Lung (tissue), 12 donors: ENCODE results near the gene ZNF549. TPM values are rescaled to one million over a fixed set of nuclear protein-coding genes. Genes with fewer than 3 reads are reported as not detected.

Experiments used
- ATAC-seq: fragments of 200-7000 bp; cut with Tn5 transposase; one replicate; pipeline ENCODE4 v1.9.1; 2020; ENCODE audit warnings: moderate number of reproducible peaks; ENCODE audit not compliant: insufficient read depth, low FRiP score
- DNase-seq, 3 donors: peaks; one replicate each; pipeline ENCODE4 v3.0.0-alpha.2; 2013 to 2017
- H3K27ac ChIP-seq, 2 donors: one replicate each; pipeline ENCODE4 v1.5.1; 2013; ENCODE audit warnings: mild to moderate bottlenecking in 2 of 2, moderate library complexity in 2 of 2, control low read depth in 1 of 2, inconsistent platforms in 1 of 2, low read depth in 1 of 2, low read length in 1 of 2
- H3K27me3 ChIP-seq, 3 donors: one replicate each; pipeline ENCODE4 v1.5.1; 2013; ENCODE audit warnings: low read length in 2 of 3; ENCODE audit not compliant: control insufficient read depth in 3 of 3, insufficient read depth in 3 of 3
- H3K36me3 ChIP-seq, 4 donors: one replicate each; pipeline ENCODE4 v1.5.1; 2013; ENCODE audit warnings: low read length in 4 of 4, mild to moderate bottlenecking in 1 of 4, moderate library complexity in 1 of 4; ENCODE audit not compliant: control insufficient read depth in 4 of 4, insufficient read depth in 4 of 4
- H3K4me1 ChIP-seq, 5 donors: one replicate each; pipeline ENCODE4 v1.5.1; 2013; ENCODE audit warnings: low read length in 5 of 5, mild to moderate bottlenecking in 2 of 5, moderate library complexity in 1 of 5; ENCODE audit not compliant: control insufficient read depth in 5 of 5, insufficient read depth in 5 of 5
- H3K4me3 ChIP-seq: one replicate; pipeline ENCODE4 v1.5.1; 2013; ENCODE audit warnings: mild to moderate bottlenecking, control low read depth, moderate library complexity
- H3K9ac ChIP-seq, 2 donors: one replicate each; pipeline ENCODE4 v1.5.1; 2013; ENCODE audit warnings: low read length in 2 of 2, control low read depth in 1 of 2; ENCODE audit not compliant: insufficient read depth in 1 of 2
- H3K9me3 ChIP-seq, 4 donors: one replicate each; pipeline ENCODE4 v1.5.1; 2013; ENCODE audit warnings: low read length in 3 of 4, mild to moderate bottlenecking in 1 of 4, moderate library complexity in 1 of 4; ENCODE audit not compliant: control insufficient read depth in 4 of 4, insufficient read depth in 3 of 4
- CTCF ChIP-seq: IDR thresholded peaks from 2 replicates; pipeline ENCODE4 v1.5.1; 2012; ENCODE audit warnings: mild to moderate bottlenecking; ENCODE audit errors: control extremely low read depth, extremely low read depth
- WGBS, 2 donors: extraction: QIAGEN DNeasy Blood & Tissue Kit; methylation state at CpG; one replicate each; pipeline ENCODE4 v1.1.7; 2013; 5-methylcytosine and 5-hydroxymethylcytosine counted together
- polyA plus RNA-seq, 2 donors: library from polyadenylated mRNA; stranded (reverse); fragments of 200-250 nt; gene quantifications; one replicate each; pipeline ENCODE4 v1.2.1, GENCODE V29; 2013
- total RNA-seq, 2 donors: library from RNA; depleted of rRNA in 1 of 2; stranded (reverse); fragments of >200 nt in 1 of 2; gene quantifications; one replicate each; pipeline ENCODE4 v1.2.1, GENCODE V29; 2014 to 2021
- donor health status: control.
- donor health status: control.
- donor health status: Bipolar disorder and iron deficiency.
- donor health status: healthy.
- donor health status: DM: yes; HTN: yes; CAD: no.

The ZNF549 gene
- total and polyA plus RNA-seq, 4 donors: 1.7 to 14.8 (median 3.6) TPM

- H3K9ac ChIP-seq: peak overlapping the region in 1 of 2 donors; percentile 83
- H3K4me3 ChIP-seq: peak overlapping the region; percentile 98
- TF ChIP-seq CTCF: no peak
- ATAC-seq (peak; percentile 30), DNase-seq (peak in 2 of 3 donors; percentile 34 to 38)
- H3K36me3 ChIP-seq: peaks cover 8 to 14% (median 12%) of the 10 kb centered on the region in 4 donors
- H3K4me1 ChIP-seq: peaks cover 5 to 14% (median 12%) of the 10 kb centered on the region in 5 donors
- no peaks in the 10 kb centered on the region for H3K27me3 ChIP-seq
- 23 to 30% methylated on average over 23 of the region's 23 CpGs for WGBS, 2 donors
- H3K27ac ChIP-seq: peak overlapping the region; percentile 37 to 82
- peaks cover 0 to 27% (median 12%) of the 10 kb centered on the region in 4 donors for H3K9me3 ChIP-seq
Observed at GRCh38 chr19:57560049-57560491, 32.9 kb downstream of the ZNF549 start.

GRCh38 chr19:57563547-57563946 lies 36.4 kb downstream of the ZNF549 start:
- Histone ChIP-seq H3K27ac (no peak overlapping the region), H3K9ac (no peak overlapping the region), H3K4me1 (peaks cover 0 to 9% (median 4%) of the 10 kb centered on the region in 5 donors), H3K36me3 (no peaks in the 10 kb centered on the region), H3K9me3 (peaks cover 4 to 50% (median 26%) of the 10 kb centered on the region in 4 donors), H3K4me3 (no peak overlapping the region), H3K27me3 (no peaks in the 10 kb centered on the region)
- 59 to 72% methylated on average over 1 of the region's 1 CpG for WGBS, 2 donors
- DNase-seq (no peak), ATAC-seq (no peak)
- TF ChIP-seq CTCF: no peak

- no peaks in the 10 kb centered on the region for H3K27me3 ChIP-seq
- H3K27ac ChIP-seq: no peak overlapping the region
- no peaks in the 10 kb centered on the region for H3K4me1 ChIP-seq
- H3K9me3 ChIP-seq: peaks cover 4 to 74% (median 38%) of the 10 kb centered on the region in 4 donors
- DNase-seq (peak in 1 of 3 donors; percentile 24), ATAC-seq (no peak)
- WGBS, 2 donors: 51 to 54% methylated on average over 7 of the region's 7 CpGs
- no peak for TF ChIP-seq CTCF
- peaks cover 0 to 15% (median 5%) of the 10 kb centered on the region in 4 donors for H3K36me3 ChIP-seq
- no peak overlapping the region for H3K9ac ChIP-seq
- H3K4me3 ChIP-seq: no peak overlapping the region
Observed at GRCh38 chr19:57566396-57567265, 39.5 kb downstream of the ZNF549 start.
